ENCODE data around the gene SPINT4. TPM values are rescaled to one million over a fixed set of nuclear protein-coding genes. Genes with fewer than 3 reads are reported as not detected.

SPINT4 gene
- polyA plus RNA-seq (2013) = not detected in 2 replicates

DNA sequence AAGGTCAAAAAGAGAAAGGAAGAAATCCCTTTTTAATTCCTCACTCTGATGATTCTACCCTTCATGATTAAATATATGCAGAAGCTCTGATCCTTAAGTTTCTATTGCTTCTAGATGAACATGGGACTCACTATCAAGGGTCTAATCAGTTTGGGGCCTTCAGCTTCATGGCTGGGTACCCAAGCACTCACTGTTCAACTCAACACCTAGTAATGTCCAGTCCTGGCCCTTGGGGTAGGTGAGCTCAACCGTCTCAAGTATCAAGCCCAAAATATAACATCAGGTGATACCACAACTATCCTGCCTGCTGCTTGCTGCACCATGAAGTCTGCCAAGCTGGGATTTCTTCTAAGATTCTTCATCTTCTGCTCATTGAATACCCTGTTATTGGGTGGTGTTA is at the start of gene SPINT4:
Gene SPINT4, plus strand, starts transcription at position 301 of the 400 bp plus-strand sequence. Its CDS starts 21 bp downstream, at position 322.
- WGBS (ENCODE audit: extremely low coverage, insufficient coverage, insufficient read length) = no CpG with 5 or more reads among the region's 1 CpG
- H3K79me2 ChIP-seq (ENCODE audit: control insufficient read depth, insufficient read depth, low read length, poor library complexity) = no peaks in the 10 kb centered on the region
- no peak within 1 kb of the TSS for H3K4me3 ChIP-seq (ENCODE audit: low read depth, low read length)

DNA sequence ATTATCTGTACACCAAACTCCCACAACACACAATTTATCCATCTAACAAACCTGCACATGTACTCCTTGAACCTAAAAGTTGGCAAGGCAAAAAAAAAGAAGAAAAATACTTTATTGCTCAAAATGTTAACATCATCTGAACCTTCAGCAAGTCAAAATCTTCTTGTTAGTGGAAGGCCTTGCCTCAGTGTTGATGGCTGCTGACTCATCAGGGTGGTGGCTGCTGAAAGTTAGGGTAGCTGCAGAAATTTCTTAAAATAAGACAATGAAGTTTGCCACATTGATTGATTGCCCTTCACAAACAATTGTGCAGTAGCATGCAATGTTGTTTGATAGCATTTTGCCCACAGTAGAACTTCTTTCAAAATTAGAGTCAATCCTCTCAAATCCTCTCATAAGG is 49.4 kb upstream of the SPINT4 start:
- no peak overlapping the region for H2BK12ac ChIP-seq (ENCODE audit: low read length)
- no peak overlapping the region for H3K18ac ChIP-seq (ENCODE audit: low read length)
- H2AK5ac ChIP-seq (ENCODE audit: low read length) = no peak overlapping the region
- H2BK5ac ChIP-seq (ENCODE audit: low read depth, low read length, poor library complexity) = no peak overlapping the region
- no peak overlapping the region for H3K9ac ChIP-seq (ENCODE audit: low read length)
- no peaks in the 10 kb centered on the region for H3K27me3 ChIP-seq (ENCODE audit: insufficient read depth, low read length)
- H2BK120ac ChIP-seq (ENCODE audit: insufficient read depth, low read length, poor library complexity) = no peak overlapping the region
- H3K79me1 ChIP-seq (ENCODE audit: low read length) = no peaks in the 10 kb centered on the region
- H3K23ac ChIP-seq (ENCODE audit: low read length) = no peak overlapping the region
- no peak overlapping the region for H4K91ac ChIP-seq (ENCODE audit: low read depth, low read length)
- H3K27ac ChIP-seq (ENCODE audit: low read depth, low read length) = no peak overlapping the region
- H4K12ac ChIP-seq (ENCODE audit: low read depth, low read length) = no peak overlapping the region
- H3K4me3 ChIP-seq (ENCODE audit: low read depth, low read length) = no peak overlapping the region
- no peak overlapping the region for H3K14ac ChIP-seq (ENCODE audit: low read length)
- H3K9me3 ChIP-seq (ENCODE audit: insufficient read depth, low read depth, low read length) = no peaks in the 10 kb centered on the region
- no peak overlapping the region for H3K4me2 ChIP-seq (ENCODE audit: low read length)
- H4K8ac ChIP-seq (ENCODE audit: low read depth, low read length) = no peak overlapping the region
- H3K36me3 ChIP-seq (ENCODE audit: control insufficient read depth in 1 of 2, insufficient read depth in 2 of 2, low read length in 2 of 2) = no peaks in the 10 kb centered on the region
- DNase-seq = no peak
- no peak overlapping the region for H3K4ac ChIP-seq (ENCODE audit: low read depth, low read length)
- no peak overlapping the region for H2AFZ ChIP-seq (ENCODE audit: insufficient read depth, low read length, poor library complexity)
- no peaks in the 10 kb centered on the region for H3K79me2 ChIP-seq (ENCODE audit: control insufficient read depth, insufficient read depth, low read length, poor library complexity)
- no peaks in the 10 kb centered on the region for H3K4me1 ChIP-seq (ENCODE audit: control insufficient read depth in 1 of 2, insufficient read depth in 2 of 2, low read length in 2 of 2)

More for the DNA sequence above, at the start of gene SPINT4:
- Histone ChIP-seq H3K4me2 (ENCODE audit: low read length) (no peak within 1 kb of the TSS), H2BK5ac (ENCODE audit: low read depth, low read length, poor library complexity) (no peak within 1 kb of the TSS), H3K27ac (ENCODE audit: low read depth, low read length) (no peak within 1 kb of the TSS), H3K79me1 (ENCODE audit: low read length) (no peaks in the 10 kb centered on the region), H3K14ac (ENCODE audit: low read length) (no peak within 1 kb of the TSS), H2BK12ac (ENCODE audit: low read length) (no peak within 1 kb of the TSS), H4K12ac (ENCODE audit: low read depth, low read length) (no peak within 1 kb of the TSS), H3K9me3 (ENCODE audit: insufficient read depth, low read depth, low read length) (no peaks in the 10 kb centered on the region), H2AFZ (ENCODE audit: insufficient read depth, low read length, poor library complexity) (no peak within 1 kb of the TSS), H2BK120ac (ENCODE audit: insufficient read depth, low read length, poor library complexity) (no peak within 1 kb of the TSS), H3K36me3 (ENCODE audit: control insufficient read depth in 1 of 2, insufficient read depth in 2 of 2, low read length in 2 of 2) (no peaks in the 10 kb centered on the region), H4K91ac (ENCODE audit: low read depth, low read length) (no peak within 1 kb of the TSS), H3K9ac (ENCODE audit: low read length) (no peak within 1 kb of the TSS), H3K18ac (ENCODE audit: low read length) (no peak within 1 kb of the TSS), H3K4ac (ENCODE audit: low read depth, low read length) (no peak within 1 kb of the TSS), H3K27me3 (ENCODE audit: insufficient read depth, low read length) (no peaks in the 10 kb centered on the region), H3K23ac (ENCODE audit: low read length) (no peak within 1 kb of the TSS), H4K8ac (ENCODE audit: low read depth, low read length) (no peak within 1 kb of the TSS), H3K4me1 (ENCODE audit: control insufficient read depth in 1 of 2, insufficient read depth in 2 of 2, low read length in 2 of 2) (no peaks in the 10 kb centered on the region), H2AK5ac (ENCODE audit: low read length) (no peak within 1 kb of the TSS)
- no peak for DNase-seq

DNA sequence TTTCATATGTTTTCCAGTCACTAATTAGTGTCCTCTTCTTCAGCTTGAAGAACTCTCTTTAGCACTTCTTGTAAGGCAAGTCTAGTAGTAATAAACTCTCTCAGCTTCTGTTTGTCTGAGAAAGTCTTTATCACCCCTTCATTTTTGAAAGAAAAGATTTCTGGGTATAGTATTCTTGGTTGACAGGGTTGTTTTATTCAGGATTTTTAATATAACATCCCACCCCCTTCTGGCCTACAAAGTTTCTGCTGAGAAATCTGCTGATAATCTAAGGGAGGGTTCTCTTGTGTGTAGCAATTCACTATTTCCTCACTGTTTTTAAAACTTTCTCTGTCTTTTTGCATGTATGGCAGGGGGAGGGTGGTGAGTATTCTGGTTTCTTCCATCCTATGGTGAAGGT is 42.5 kb upstream of the SPINT4 start:
- H4K91ac ChIP-seq (ENCODE audit: low read depth, low read length) = no peak overlapping the region
- no peak overlapping the region for H3K4ac ChIP-seq (ENCODE audit: low read depth, low read length)
- no peak for DNase-seq

DNA sequence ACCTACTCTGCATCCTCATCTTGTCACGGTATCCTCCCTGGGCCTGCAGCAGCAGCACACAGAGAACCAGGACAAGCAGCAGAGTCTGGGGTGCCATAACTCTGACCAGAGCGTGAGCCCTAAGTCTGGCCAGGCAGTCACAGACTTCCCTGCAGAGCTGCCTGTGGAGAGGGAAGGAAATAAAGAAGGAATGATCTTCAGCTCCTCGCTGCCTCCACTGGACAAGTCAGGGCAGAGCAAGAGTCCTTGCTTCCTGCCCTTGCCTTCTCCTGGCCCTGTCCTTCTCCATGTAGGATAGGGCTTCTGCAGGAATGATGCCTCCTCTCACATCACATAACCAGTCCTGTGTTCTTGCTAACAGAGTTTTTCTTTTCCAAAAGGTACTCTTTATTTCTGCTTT is 36.3 kb upstream of the SPINT4 start:
- Histone ChIP-seq H3K4me1 (ENCODE audit: control insufficient read depth in 1 of 2, insufficient read depth in 2 of 2, low read length in 2 of 2) (no peaks in the 10 kb centered on the region), H3K36me3 (ENCODE audit: control insufficient read depth in 1 of 2, insufficient read depth in 2 of 2, low read length in 2 of 2) (no peaks in the 10 kb centered on the region), H3K27ac (ENCODE audit: low read depth, low read length) (no peak overlapping the region), H3K9me3 (ENCODE audit: insufficient read depth, low read depth, low read length) (peaks cover 3% of the 10 kb centered on the region), H3K79me2 (ENCODE audit: control insufficient read depth, insufficient read depth, low read length, poor library complexity) (no peaks in the 10 kb centered on the region), H3K9ac (ENCODE audit: low read length) (no peak overlapping the region), H2BK120ac (ENCODE audit: insufficient read depth, low read length, poor library complexity) (no peak overlapping the region), H2AK5ac (ENCODE audit: low read length) (no peak overlapping the region), H3K79me1 (ENCODE audit: low read length) (no peaks in the 10 kb centered on the region), H3K23ac (ENCODE audit: low read length) (no peak overlapping the region), H2BK5ac (ENCODE audit: low read depth, low read length, poor library complexity) (no peak overlapping the region), H4K91ac (ENCODE audit: low read depth, low read length) (no peak overlapping the region), H3K18ac (ENCODE audit: low read length) (no peak overlapping the region), H3K4ac (ENCODE audit: low read depth, low read length) (no peak overlapping the region), H3K14ac (ENCODE audit: low read length) (no peak overlapping the region), H4K8ac (ENCODE audit: low read depth, low read length) (no peak overlapping the region), H3K4me2 (ENCODE audit: low read length) (no peak overlapping the region), H4K12ac (ENCODE audit: low read depth, low read length) (no peak overlapping the region), H3K27me3 (ENCODE audit: insufficient read depth, low read length) (no peaks in the 10 kb centered on the region), H2BK12ac (ENCODE audit: low read length) (no peak overlapping the region), H3K4me3 (ENCODE audit: low read depth, low read length) (no peak overlapping the region), H2AFZ (ENCODE audit: insufficient read depth, low read length, poor library complexity) (no peak overlapping the region)
- no CpG with 5 or more reads among the region's 3 CpGs for WGBS (ENCODE audit: extremely low coverage, insufficient coverage, insufficient read length)
- no peak for DNase-seq

More for the DNA sequence above, 42.5 kb upstream of the SPINT4 start:
- Histone ChIP-seq H3K79me2 (ENCODE audit: control insufficient read depth, insufficient read depth, low read length, poor library complexity) (no peaks in the 10 kb centered on the region), H3K18ac (ENCODE audit: low read length) (no peak overlapping the region), H3K4me1 (ENCODE audit: control insufficient read depth in 1 of 2, insufficient read depth in 2 of 2, low read length in 2 of 2) (no peaks in the 10 kb centered on the region), H2BK12ac (ENCODE audit: low read length) (no peak overlapping the region), H2AK5ac (ENCODE audit: low read length) (no peak overlapping the region), H3K36me3 (ENCODE audit: control insufficient read depth in 1 of 2, insufficient read depth in 2 of 2, low read length in 2 of 2) (no peaks in the 10 kb centered on the region), H3K79me1 (ENCODE audit: low read length) (no peaks in the 10 kb centered on the region), H3K27ac (ENCODE audit: low read depth, low read length) (no peak overlapping the region), H4K12ac (ENCODE audit: low read depth, low read length) (no peak overlapping the region), H2BK120ac (ENCODE audit: insufficient read depth, low read length, poor library complexity) (no peak overlapping the region), H3K27me3 (ENCODE audit: insufficient read depth, low read length) (no peaks in the 10 kb centered on the region), H3K9ac (ENCODE audit: low read length) (no peak overlapping the region), H4K8ac (ENCODE audit: low read depth, low read length) (no peak overlapping the region), H2BK5ac (ENCODE audit: low read depth, low read length, poor library complexity) (no peak overlapping the region), H3K14ac (ENCODE audit: low read length) (no peak overlapping the region), H2AFZ (ENCODE audit: insufficient read depth, low read length, poor library complexity) (no peak overlapping the region), H3K23ac (ENCODE audit: low read length) (no peak overlapping the region), H3K4me2 (ENCODE audit: low read length) (no peak overlapping the region), H3K4me3 (ENCODE audit: low read depth, low read length) (no peak overlapping the region), H3K9me3 (ENCODE audit: insufficient read depth, low read depth, low read length) (peaks cover 5% of the 10 kb centered on the region)

All from trophoblast cell (in vitro differentiated cells and primary cell).